ENCODE data around the gene ZBED4.
"Not testable (repeated sequence)": the region's sequence is repeated elsewhere in the genome, so short reads cannot be mapped to it uniquely, and the experiment has no call there.

- not testable (repeated sequence) for TF ChIP-seq YY1 (IDR thresholded peaks at IDR 0.05; ENCODE audit: insufficient read depth, insufficient read length); ZNF274 (IDR thresholded peaks at IDR 0.05; ENCODE audit: low read depth, low read length); SUZ12 (IDR thresholded peaks at IDR 0.05; ENCODE audit: extremely low read depth, insufficient read depth, insufficient read length)
These were observed 31.9 kb upstream of the ZBED4 start for GRCh38 chr22:49821741-49822140.
